ENCODE results near the gene TEKTIP1. TPM values are rescaled to one million over a fixed set of nuclear protein-coding genes. Genes with fewer than 3 reads are reported as not detected.

The TEKTIP1 gene
- total RNA-seq, 6 donors from 2014 or later = 1.6 to 7.3 (median 6.2) TPM; not detected in 3

DNA sequence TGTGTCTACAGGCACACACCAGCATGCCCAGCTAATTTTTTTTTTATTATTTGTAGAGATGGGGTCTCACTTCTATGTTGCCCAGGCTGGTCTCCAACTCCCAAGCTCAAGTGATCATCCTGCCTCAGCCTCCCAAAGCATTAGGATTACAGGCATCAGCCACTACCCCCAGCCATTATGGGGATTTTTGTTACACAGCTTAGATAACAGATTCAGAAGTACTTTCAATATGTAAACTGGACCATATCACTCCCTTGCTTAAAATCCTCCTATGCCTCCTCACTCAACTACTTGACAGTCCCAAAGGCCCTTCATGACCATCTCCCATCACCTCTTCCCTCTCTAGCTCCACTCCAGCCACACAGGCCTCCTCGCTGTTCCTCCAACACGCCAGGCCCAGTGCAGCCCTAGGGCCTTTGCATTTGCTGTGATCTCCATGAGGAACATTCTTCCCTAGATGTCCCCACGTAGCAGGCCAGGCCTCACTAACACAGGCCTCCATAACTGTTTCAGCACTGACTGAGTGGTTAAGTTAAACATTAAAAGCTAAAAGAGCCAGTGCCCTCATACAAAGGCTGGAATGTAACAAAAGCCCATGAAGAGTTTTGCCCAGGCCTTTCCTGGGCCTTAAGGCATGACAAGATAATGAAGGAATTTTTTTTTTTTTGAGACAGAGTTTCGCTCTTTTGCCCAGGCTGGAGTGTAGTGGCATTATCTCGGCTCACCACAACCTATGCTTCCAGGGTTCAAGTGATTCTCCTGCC, 41.0 kb upstream of the TEKTIP1 start:
- DNase-seq (no peak), ATAC-seq (ENCODE audit: low FRiP score in 2 of 2) (no peak)
- Histone ChIP-seq H3K27ac (no peak overlapping the region), H3K4me1 (peaks cover 8 to 21% (median 13%) of the 10 kb centered on the region in 4 donors), H3K27me3 (no peaks in the 10 kb centered on the region), H3K9me3 (no peaks in the 10 kb centered on the region), H3K4me3 (no peak overlapping the region), H3K36me3 (peaks cover 4 to 38% (median 32%) of the 10 kb centered on the region in 4 donors)
- 94 to 99% methylated on average over 5 of the region's 5 CpGs for WGBS, 2 donors
- TF ChIP-seq POLR2A (IDR thresholded peaks at IDR 0.05) (no peak), EP300 (IDR thresholded peaks at IDR 0.05) (no peak), POLR2AphosphoS5 (IDR thresholded peaks at IDR 0.05) (no peak)
- TF ChIP-seq, protein P1, sequence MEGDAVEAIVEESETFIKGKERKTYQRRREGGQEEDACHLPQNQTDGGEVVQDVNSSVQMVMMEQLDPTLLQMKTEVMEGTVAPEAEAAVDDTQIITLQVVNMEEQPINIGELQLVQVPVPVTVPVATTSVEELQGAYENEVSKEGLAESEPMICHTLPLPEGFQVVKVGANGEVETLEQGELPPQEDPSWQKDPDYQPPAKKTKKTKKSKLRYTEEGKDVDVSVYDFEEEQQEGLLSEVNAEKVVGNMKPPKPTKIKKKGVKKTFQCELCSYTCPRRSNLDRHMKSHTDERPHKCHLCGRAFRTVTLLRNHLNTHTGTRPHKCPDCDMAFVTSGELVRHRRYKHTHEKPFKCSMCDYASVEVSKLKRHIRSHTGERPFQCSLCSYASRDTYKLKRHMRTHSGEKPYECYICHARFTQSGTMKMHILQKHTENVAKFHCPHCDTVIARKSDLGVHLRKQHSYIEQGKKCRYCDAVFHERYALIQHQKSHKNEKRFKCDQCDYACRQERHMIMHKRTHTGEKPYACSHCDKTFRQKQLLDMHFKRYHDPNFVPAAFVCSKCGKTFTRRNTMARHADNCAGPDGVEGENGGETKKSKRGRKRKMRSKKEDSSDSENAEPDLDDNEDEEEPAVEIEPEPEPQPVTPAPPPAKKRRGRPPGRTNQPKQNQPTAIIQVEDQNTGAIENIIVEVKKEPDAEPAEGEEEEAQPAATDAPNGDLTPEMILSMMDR (IDR thresholded peaks at IDR 0.05) = no peak

DNA sequence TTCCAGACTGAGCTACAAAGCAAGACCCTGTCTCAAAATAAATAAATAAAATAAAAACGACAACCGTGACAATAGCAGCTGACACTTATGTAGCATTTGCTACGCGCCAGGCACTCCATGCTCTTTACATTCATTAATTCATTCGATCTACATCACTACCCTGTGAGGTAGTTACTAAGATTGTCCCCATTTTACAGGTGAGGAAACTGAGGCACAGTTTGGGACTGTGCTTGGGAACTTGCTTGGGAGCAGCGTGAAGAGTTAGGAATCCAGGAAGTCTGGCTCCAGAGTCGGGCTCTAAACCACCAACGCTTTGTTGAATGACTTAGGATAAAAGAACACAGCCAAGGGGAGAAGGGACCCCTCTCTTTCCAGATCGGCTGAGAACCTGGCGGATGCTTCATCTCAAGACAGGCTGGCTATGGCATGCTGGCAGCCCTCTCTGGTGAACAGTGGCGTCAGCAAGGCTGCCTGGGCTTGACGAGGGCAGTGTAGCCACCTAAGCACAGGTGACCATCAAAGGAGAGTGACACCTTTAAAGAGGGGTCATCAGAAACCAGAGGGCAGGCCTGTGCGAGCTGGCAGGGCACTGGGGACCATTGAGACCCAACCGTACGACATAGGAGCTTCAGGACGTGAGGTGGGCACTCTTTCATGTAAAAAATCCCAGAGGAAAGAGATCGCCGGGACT, 39.1 kb upstream of the TEKTIP1 start:
- no peak for TF ChIP-seq POLR2A (IDR thresholded peaks at IDR 0.05)
- no peak for TF ChIP-seq EP300 (IDR thresholded peaks at IDR 0.05)
- no peak for TF ChIP-seq POLR2AphosphoS5 (IDR thresholded peaks at IDR 0.05)
- TF ChIP-seq, protein P1 (IDR thresholded peaks at IDR 0.05) = no peak
- Histone ChIP-seq H3K27ac (peak overlapping the region; percentile 88 to 95 (median 92)), H3K4me3 (peak overlapping the region; percentile 81 to 98 (median 92)), H3K27me3 (no peaks in the 10 kb centered on the region), H3K4me1 (peaks cover 8 to 26% (median 13%) of the 10 kb centered on the region in 4 donors), H3K36me3 (peaks cover 4 to 19% (median 15%) of the 10 kb centered on the region in 4 donors), H3K9me3 (no peaks in the 10 kb centered on the region)
- DNase-seq (no peak), ATAC-seq (ENCODE audit: low FRiP score in 2 of 2) (no peak)
- 21 to 23% methylated on average over 16 to 18 of the region's 18 CpGs for WGBS, 2 donors

DNA sequence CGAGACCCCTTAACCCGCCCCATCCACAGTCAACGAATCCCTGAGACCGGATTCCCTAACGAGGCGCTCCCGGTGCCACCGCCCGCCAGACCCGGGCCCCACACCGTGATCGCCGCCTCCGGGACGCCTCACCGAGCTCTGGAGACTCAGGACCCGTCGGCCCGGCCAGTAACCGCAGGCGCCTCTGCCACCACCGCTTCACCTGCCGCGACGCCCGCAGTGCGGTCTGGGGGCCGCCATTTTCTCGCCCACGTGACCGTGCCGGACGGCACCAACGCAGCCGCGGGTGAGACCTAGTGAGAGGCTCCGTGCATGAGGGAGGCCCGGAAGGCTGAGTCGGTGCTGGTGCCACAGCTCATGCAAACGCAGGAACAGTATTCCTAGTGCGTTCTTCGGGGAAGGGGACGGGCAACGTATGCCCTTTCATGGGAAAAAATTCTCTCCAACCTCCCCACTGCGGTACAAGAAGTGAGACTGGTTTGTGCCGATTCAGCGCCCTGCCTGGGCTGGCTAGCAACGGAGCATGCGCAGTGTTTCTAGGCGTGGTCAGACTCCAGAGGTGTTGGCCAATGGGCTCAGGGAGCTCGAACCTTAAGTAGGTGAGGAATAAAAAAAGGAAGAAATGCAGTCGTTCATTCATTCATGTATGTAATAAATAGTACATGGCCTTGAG, 38.4 kb upstream of the TEKTIP1 start, which contains the start of gene DOHH:
TSS of gene DOHH (minus strand) at position 246 of the 673 bp plus-strand sequence. CDS start 3,860 bp downstream, outside the sequence.
- peak; percentile 96 for DNase-seq
- 1% methylated on average over 21 to 42 of the region's 52 CpGs for WGBS, 2 donors
- peak; percentile 94 to 97 for ATAC-seq (ENCODE audit: low FRiP score in 2 of 2)

DNA sequence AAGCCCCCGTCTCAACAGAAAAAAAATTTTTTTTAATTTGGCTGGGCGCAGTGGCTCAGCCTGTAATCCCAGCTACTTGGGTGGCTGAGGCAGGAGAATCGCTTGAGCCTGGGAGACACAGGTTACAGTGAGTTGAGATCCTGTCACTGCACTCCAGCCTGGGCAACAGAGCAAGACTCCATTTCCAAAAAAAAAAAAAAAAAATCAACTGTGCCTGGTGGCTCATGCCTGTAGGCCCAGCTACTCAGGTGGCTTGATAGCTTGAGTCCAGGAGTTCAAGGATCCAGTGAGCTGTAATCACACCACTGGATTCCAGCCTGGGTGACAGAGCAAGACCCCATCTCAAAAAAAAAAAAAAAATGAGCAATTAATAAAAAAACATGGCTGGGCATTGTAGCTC, 37.2 kb upstream of the TEKTIP1 start:
- peaks cover 8 to 37% (median 18%) of the 10 kb centered on the region in 4 donors for H3K4me1 ChIP-seq
- WGBS, 2 donors = 93 to 95% methylated on average over 3 of the region's 3 CpGs
- H3K36me3 ChIP-seq = no peaks in the 10 kb centered on the region
- DNase-seq = no peak
- no peaks in the 10 kb centered on the region for H3K9me3 ChIP-seq
- no peaks in the 10 kb centered on the region for H3K27me3 ChIP-seq
- H3K4me3 ChIP-seq = no peak overlapping the region
- no peak overlapping the region for H3K27ac ChIP-seq
- no peak for ATAC-seq (ENCODE audit: low FRiP score in 2 of 2)
- TF ChIP-seq POLR2AphosphoS5 (IDR thresholded peaks at IDR 0.05) = no peak
- TF ChIP-seq, protein P1 (IDR thresholded peaks at IDR 0.05) = no peak
- TF ChIP-seq EP300 (IDR thresholded peaks at IDR 0.05) = no peak

More for the DNA sequence above, 38.4 kb upstream of the TEKTIP1 start, which contains the start of gene DOHH:
- peaks cover 8 to 33% (median 17%) of the 10 kb centered on the region in 4 donors for H3K4me1 ChIP-seq
- peak within 1 kb of the TSS; percentile 88 to 95 (median 92) for H3K27ac ChIP-seq
- TF ChIP-seq POLR2AphosphoS5 (IDR thresholded peaks at IDR 0.05) = peak; percentile 83 to 88
- TF ChIP-seq, protein P1 (IDR thresholded peaks at IDR 0.05) = peak in 1 of 6 experiments; percentile 45
- peak in 3 of 4 donors; percentile 37 to 64 (median 45) for TF ChIP-seq POLR2A (IDR thresholded peaks at IDR 0.05)
- TF ChIP-seq EP300 (IDR thresholded peaks at IDR 0.05) = no peak
- H3K36me3 ChIP-seq = peaks cover 4 to 12% (median 9%) of the 10 kb centered on the region in 4 donors
- H3K9me3 ChIP-seq = no peaks in the 10 kb centered on the region
- no peaks in the 10 kb centered on the region for H3K27me3 ChIP-seq
- peak within 1 kb of the TSS; percentile 81 to 98 (median 92) for H3K4me3 ChIP-seq

Measured in upper lobe of left lung (tissue), 6 donors.